Upper lobe of left lung (tissue), 6 donors: ENCODE data around the gene IL21R. TPM values are rescaled to one million over a fixed set of nuclear protein-coding genes. Genes with fewer than 3 reads are reported as not detected.

ENCODE experiments used
- ATAC-seq, 2 donors: fragments of 200-7000 bp; cut with Tn5 transposase; one replicate each; pipeline ENCODE4 v1.9.1; 2022; ENCODE audit warnings: mild to moderate bottlenecking in 2 of 2, moderate library complexity in 2 of 2; ENCODE audit not compliant: low FRiP score in 2 of 2
- DNase-seq, 2 donors: peaks; one replicate each; pipeline ENCODE4 v3.0.0-alpha.2; 2019 to 2020
- H3K27ac ChIP-seq, 4 donors: fragments of 200-600 bp; sonication (generic); one replicate each; pipeline ENCODE4 v1.5.1; 2016 to 2019
- H3K27me3 ChIP-seq, 4 donors: fragments of 200-600 bp; sonication (generic); one replicate each; pipeline ENCODE4 v1.5.1; 2017 to 2019
- H3K36me3 ChIP-seq, 4 donors: fragments of 200-600 bp; sonication (generic); one replicate each; pipeline ENCODE4 v1.5.1; 2016 to 2019
- H3K4me1 ChIP-seq, 4 donors: fragments of 200-600 bp; sonication (generic); one replicate each; pipeline ENCODE4 v1.5.1; 2018 to 2019
- H3K4me3 ChIP-seq, 4 donors: fragments of 200-600 bp; sonication (generic); one replicate each; pipeline ENCODE4 v1.5.1; 2017 to 2019; ENCODE audit warnings: mild to moderate bottlenecking in 2 of 4, moderate library complexity in 1 of 4
- H3K9me3 ChIP-seq, 4 donors: fragments of 200-600 bp; sonication (generic); one replicate each; pipeline ENCODE4 v1.5.1; 2018 to 2019
- CTCF ChIP-seq, 6 experiments: fragments of 450-650 bp in 4 of 6; fragments of 200-600 bp in 2 of 6; sonication (generic) in 2 of 6; IDR thresholded peaks; one replicate each; pipeline ENCODE4 v1.5.1; 2016 to 2019; ENCODE audit warnings: antibody characterized with exemption in 6 of 6
- EP300 ChIP-seq, 4 donors: sonication (generic); formaldehyde crosslinking; IDR thresholded peaks; one replicate each; pipeline ENCODE4 v1.5.1; 2017; ENCODE audit warnings: antibody characterized with exemption in 4 of 4, control low read depth in 2 of 4
- POLR2A ChIP-seq, 4 donors: fragments of 450-650 bp; IDR thresholded peaks; one replicate each; pipeline ENCODE4 v1.5.1; 2016 to 2017; ENCODE audit warnings: antibody characterized with exemption in 4 of 4, mild to moderate bottlenecking in 2 of 4
- POLR2AphosphoS5 ChIP-seq, 2 donors: sonication (generic); formaldehyde crosslinking; IDR thresholded peaks; one replicate each; pipeline ENCODE4 v1.5.1; 2017; ENCODE audit warnings: antibody characterized with exemption in 2 of 2
- WGBS, 2 donors: methylation state at CpG; one replicate each; pipeline ENCODE4 v1.1.5; 2017 to 2018; 5-methylcytosine and 5-hydroxymethylcytosine counted together
- total RNA-seq, 6 donors: library from RNA; depleted of rRNA in 4 of 6; stranded (reverse); fragments of >200 nt in 4 of 6; gene quantifications; one replicate each; pipeline versions ENCODE4 v1.1.0 to v1.2.1, GENCODE V29; 2016 to 2021
- donor health status: DM: no; HTN: no; CAD: no; lungs with moderate emphysema.
- donor health status: DM: no; HTN: yes; CAD: no; lungs with severe emphysema.

The IL21R gene
- total RNA-seq, 6 donors from 2014 or later, result 2.0 to 10.1 (median 3.6) TPM

- peak overlapping the region in 2 of 4 donors; percentile 23 to 45 for H3K27ac ChIP-seq
- TF ChIP-seq POLR2AphosphoS5 (IDR thresholded peaks at IDR 0.05) (no peak), CTCF (IDR thresholded peaks at IDR 0.05) (no peak), POLR2A (IDR thresholded peaks at IDR 0.05) (no peak), EP300 (IDR thresholded peaks at IDR 0.05) (no peak)
- H3K9me3 ChIP-seq, result no peaks in the 10 kb centered on the region
- H3K4me3 ChIP-seq, result no peak overlapping the region
- no peak for DNase-seq
- WGBS, 2 donors, result 84 to 87% methylated on average over 23 to 30 of the region's 32 CpGs
- H3K36me3 ChIP-seq, result peaks cover 26 to 100% (median 80%) of the 10 kb centered on the region in 4 donors
- H3K4me1 ChIP-seq, result peaks cover 0 to 6% (median 0%) of the 10 kb centered on the region in 4 donors
- ATAC-seq, result no peak
- H3K27me3 ChIP-seq, result no peaks in the 10 kb centered on the region
Observed at GRCh38 chr16:27463741-27464591, 62.0 kb downstream of the IL21R start.

- H3K4me3 ChIP-seq, result no peak overlapping the region
- H3K9me3 ChIP-seq, result no peaks in the 10 kb centered on the region
- no peaks in the 10 kb centered on the region for H3K27me3 ChIP-seq
- DNase-seq (peak in 1 of 2 donors; percentile 72), ATAC-seq (no peak)
- TF ChIP-seq POLR2A (IDR thresholded peaks at IDR 0.05) (no peak), EP300 (IDR thresholded peaks at IDR 0.05) (no peak), POLR2AphosphoS5 (IDR thresholded peaks at IDR 0.05) (no peak), CTCF (IDR thresholded peaks at IDR 0.05) (no peak)
- H3K4me1 ChIP-seq, result peaks cover 0 to 6% (median 2%) of the 10 kb centered on the region in 4 donors
- peak overlapping the region in 1 of 4 donors; percentile 45 for H3K27ac ChIP-seq
- H3K36me3 ChIP-seq, result peaks cover 35 to 100% (median 88%) of the 10 kb centered on the region in 4 donors
- 92 to 93% methylated on average over 18 to 31 of the region's 33 CpGs for WGBS, 2 donors
Observed at GRCh38 chr16:27464626-27465482, 62.9 kb downstream of the IL21R start.

DNA sequence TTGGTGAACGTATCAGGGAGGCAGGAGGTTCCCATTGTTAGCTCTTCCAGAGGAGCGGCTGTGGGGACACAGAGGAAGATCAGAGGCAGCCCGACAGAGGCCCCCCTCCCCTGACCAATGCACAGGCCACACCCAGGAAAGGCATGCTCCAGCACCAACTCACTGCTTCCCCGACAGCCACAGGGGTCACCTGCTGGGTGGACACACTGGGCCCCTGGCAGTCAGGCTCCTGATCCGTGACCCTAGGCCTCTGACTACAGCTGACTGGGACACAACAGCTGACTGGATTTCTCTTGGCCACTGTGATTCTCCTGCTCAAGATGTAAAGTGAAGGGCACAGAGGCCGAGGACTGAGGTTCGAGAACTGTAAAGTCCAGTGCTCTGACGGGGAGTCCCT lies 63.5 kb downstream of the IL21R start:
- DNase-seq, result no peak
- H3K4me1 ChIP-seq, result peaks cover 2 to 9% (median 7%) of the 10 kb centered on the region in 4 donors
- H3K27me3 ChIP-seq, result no peaks in the 10 kb centered on the region
- no peaks in the 10 kb centered on the region for H3K9me3 ChIP-seq
- H3K36me3 ChIP-seq, result peaks cover 35 to 100% (median 90%) of the 10 kb centered on the region in 4 donors
- 74 to 82% methylated on average over 5 to 7 of the region's 8 CpGs for WGBS, 2 donors
- no peak overlapping the region for H3K27ac ChIP-seq
- TF ChIP-seq POLR2AphosphoS5 (IDR thresholded peaks at IDR 0.05), result no peak
- TF ChIP-seq POLR2A (IDR thresholded peaks at IDR 0.05), result no peak
- no peak for TF ChIP-seq EP300 (IDR thresholded peaks at IDR 0.05)
- TF ChIP-seq CTCF (IDR thresholded peaks at IDR 0.05), result no peak
- ATAC-seq, result no peak
- H3K4me3 ChIP-seq, result no peak overlapping the region

DNA sequence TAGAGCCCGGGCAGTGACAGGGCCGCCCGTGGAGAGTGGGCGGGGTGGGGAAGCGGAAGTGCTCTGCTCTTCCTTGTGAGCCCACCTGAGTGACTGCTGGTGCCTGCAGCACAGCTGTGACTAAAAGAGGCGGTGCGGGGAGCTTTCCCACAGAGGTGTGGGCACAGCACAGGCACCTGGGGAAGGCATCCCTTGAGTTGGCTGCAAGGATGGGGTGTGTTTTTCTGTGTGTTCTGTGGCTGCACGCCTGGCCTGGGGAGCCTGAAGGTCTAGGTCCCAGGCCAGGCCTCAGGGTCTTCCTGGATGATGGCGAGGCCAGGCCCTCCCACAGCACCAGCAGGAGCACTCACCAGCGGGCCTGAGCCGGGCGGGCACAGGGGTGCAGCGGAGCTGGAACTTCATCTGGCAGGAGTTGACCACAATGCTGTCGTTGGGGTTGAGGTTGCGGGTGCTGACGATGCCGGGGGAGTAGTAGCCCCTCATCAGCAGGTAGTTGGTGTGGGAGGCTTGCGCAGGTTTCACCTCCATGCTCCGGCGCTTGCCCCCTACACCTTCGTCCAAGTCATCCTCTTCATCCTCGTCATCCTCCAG lies 67.1 kb downstream of the IL21R start:
- no peaks in the 10 kb centered on the region for H3K27me3 ChIP-seq
- TF ChIP-seq POLR2A (IDR thresholded peaks at IDR 0.05) (no peak), CTCF (IDR thresholded peaks at IDR 0.05) (no peak), POLR2AphosphoS5 (IDR thresholded peaks at IDR 0.05) (no peak), EP300 (IDR thresholded peaks at IDR 0.05) (no peak)
- no peaks in the 10 kb centered on the region for H3K9me3 ChIP-seq
- ATAC-seq (no peak), DNase-seq (peak in 1 of 2 donors; percentile 75)
- peak overlapping the region; percentile 33 to 67 (median 60) for H3K27ac ChIP-seq
- H3K4me1 ChIP-seq, result peaks cover 0 to 21% (median 15%) of the 10 kb centered on the region in 4 donors
- peaks cover 37 to 100% (median 87%) of the 10 kb centered on the region in 4 donors for H3K36me3 ChIP-seq
- WGBS, 2 donors, result 93 to 96% methylated on average over 14 to 22 of the region's 22 CpGs
- no peak overlapping the region for H3K4me3 ChIP-seq
